H9 (cell line): Measurements from ENCODE around the gene INTS1. TPM values are rescaled to one million over a fixed set of nuclear protein-coding genes. Genes with fewer than 3 reads are reported as not detected.

ENCODE experiments used
- DNase-seq: peaks from one replicate; pipeline ENCODE4 v3.0.0-alpha.2; 2017
- H2AFZ ChIP-seq: one replicate; pipeline ENCODE4 v1.6.1; 2013; ENCODE audit warnings: mild to moderate bottlenecking, low read length, control low read depth, moderate library complexity
- H2AK5ac ChIP-seq: 2 replicates; pipeline ENCODE4 v1.6.1; 2013; ENCODE audit warnings: low read length, control low read depth, mixed read lengths; ENCODE audit not compliant: insufficient read length
- H2BK120ac ChIP-seq: one replicate; pipeline ENCODE4 v1.6.1; 2013; ENCODE audit warnings: low read depth, mild to moderate bottlenecking, low read length, control low read depth, inconsistent platforms; ENCODE audit not compliant: poor library complexity, severe bottlenecking
- H2BK12ac ChIP-seq: 2 replicates; pipeline ENCODE4 v1.6.1; 2013; ENCODE audit warnings: low read length, control low read depth, mixed read lengths, low read depth; ENCODE audit not compliant: insufficient read length
- H2BK15ac ChIP-seq: 2 replicates; pipeline ENCODE4 v1.6.1; 2013; ENCODE audit warnings: low read depth, low read length, control low read depth
- H2BK20ac ChIP-seq: one replicate; pipeline ENCODE4 v1.6.1; 2013; ENCODE audit warnings: low read depth, mild to moderate bottlenecking, low read length, control low read depth, inconsistent platforms; ENCODE audit not compliant: poor library complexity, severe bottlenecking
- H2BK5ac ChIP-seq: 2 replicates; pipeline ENCODE4 v1.6.1; 2013; ENCODE audit warnings: low read length, control low read depth, mixed read lengths; ENCODE audit not compliant: insufficient read length
- H3K14ac ChIP-seq: 2 replicates; pipeline ENCODE4 v1.6.1; 2013; ENCODE audit warnings: low read length, control low read depth; ENCODE audit not compliant: insufficient read depth
- H3K18ac ChIP-seq: 2 replicates; pipeline ENCODE4 v1.6.1; 2013; ENCODE audit warnings: low read depth, mild to moderate bottlenecking, mixed read lengths, low read length, control low read depth; ENCODE audit not compliant: insufficient read length
- H3K23ac ChIP-seq: 2 replicates; pipeline ENCODE4 v1.6.1; 2013; ENCODE audit warnings: low read length, control low read depth, mixed read lengths, low read depth; ENCODE audit not compliant: insufficient read length
- H3K23me2 ChIP-seq: 2 replicates; pipeline ENCODE4 v1.6.1; 2013; ENCODE audit warnings: low read depth, mild to moderate bottlenecking, mixed read lengths, low read length, control low read depth; ENCODE audit not compliant: insufficient read length, poor library complexity, severe bottlenecking
- H3K27ac ChIP-seq: 2 replicates; pipeline ENCODE4 v1.5.1; 2013; ENCODE audit warnings: low read length, control low read depth, mixed read lengths, low read depth; ENCODE audit not compliant: insufficient read length
- H3K27me3 ChIP-seq: 2 replicates; pipeline ENCODE4 v1.6.1; 2013; ENCODE audit warnings: low read length, control low read depth, inconsistent platforms; ENCODE audit not compliant: insufficient read depth
- H3K4ac ChIP-seq: 2 replicates; pipeline ENCODE4 v1.6.1; 2013; ENCODE audit warnings: low read depth, mild to moderate bottlenecking, control low read depth, inconsistent platforms, low read length, moderate library complexity
- H3K4me1 ChIP-seq: 2 replicates; pipeline ENCODE4 v1.6.1; 2013; ENCODE audit warnings: low read length, control low read depth, inconsistent platforms; ENCODE audit not compliant: insufficient read depth
- H3K4me2 ChIP-seq: 2 replicates; pipeline ENCODE4 v1.6.1; 2013; ENCODE audit warnings: low read length, control low read depth, mixed read lengths; ENCODE audit not compliant: insufficient read length, insufficient read depth
- H3K56ac ChIP-seq: 2 replicates; pipeline ENCODE4 v1.6.1; 2013; ENCODE audit warnings: low read depth, mild to moderate bottlenecking, mixed read lengths, low read length, control low read depth; ENCODE audit not compliant: insufficient read length
- H3K79me1 ChIP-seq: 2 replicates; pipeline ENCODE4 v1.6.1; 2013; ENCODE audit warnings: low read depth, mild to moderate bottlenecking, moderate library complexity, low read length, control low read depth, inconsistent platforms; ENCODE audit not compliant: insufficient read depth, poor library complexity, severe bottlenecking
- H3K79me2 ChIP-seq: 2 replicates; pipeline ENCODE4 v1.6.1; 2013; ENCODE audit warnings: low read length, control low read depth, inconsistent platforms; ENCODE audit not compliant: insufficient read depth
- H3K9ac ChIP-seq: 2 replicates; pipeline ENCODE4 v1.6.1; 2013; ENCODE audit warnings: low read length, control low read depth, mixed read lengths; ENCODE audit not compliant: insufficient read length; ENCODE audit errors: extremely low read depth
- H3K9me3 ChIP-seq: one replicate; pipeline ENCODE4 v1.6.1; 2013; ENCODE audit warnings: low read depth, low read length, inconsistent platforms; ENCODE audit not compliant: control insufficient read depth
- H3T11ph ChIP-seq: one replicate; pipeline ENCODE4 v1.6.1; 2013; ENCODE audit warnings: mild to moderate bottlenecking, low read length, control low read depth, inconsistent platforms
- H4K20me1 ChIP-seq: one replicate; pipeline ENCODE4 v1.6.1; 2013; ENCODE audit not compliant: control insufficient read depth, insufficient read length, insufficient read depth
- H4K5ac ChIP-seq: 2 replicates; pipeline ENCODE4 v1.6.1; 2013; ENCODE audit warnings: low read depth, mild to moderate bottlenecking, mixed read lengths, low read length, control low read depth; ENCODE audit not compliant: insufficient read length
- H4K8ac ChIP-seq: replicated peaks from 2 replicates; pipeline ENCODE4 v1.6.1; 2013; ENCODE audit warnings: low read length, control low read depth, mixed read lengths, low read depth; ENCODE audit not compliant: insufficient read length
- H4K91ac ChIP-seq: 2 replicates; pipeline ENCODE4 v1.6.1; 2013; ENCODE audit warnings: low read depth, mild to moderate bottlenecking, moderate library complexity, mixed read lengths, low read length, control low read depth; ENCODE audit not compliant: insufficient read length
- H3K27ac Mint-ChIP-seq, 3 experiments: 2 replicates in 2 of 3; 3 replicates in 1 of 3; pipeline ENCODE4 v1.8.0; 2020 to 2021; ENCODE audit warnings: mixed read lengths in 3 of 3, mild to moderate bottlenecking in 1 of 3, moderate library complexity in 1 of 3
- H3K27me3 Mint-ChIP-seq: 2 replicates; pipeline ENCODE4 v1.8.0; 2021; ENCODE audit warnings: low read depth, mild to moderate bottlenecking, moderate library complexity, mixed read lengths
- H3K36me3 Mint-ChIP-seq, 3 experiments: 2 replicates in 2 of 3; 3 replicates in 1 of 3; pipeline ENCODE4 v1.8.0; 2020 to 2021; ENCODE audit warnings: low read depth in 3 of 3, mixed read lengths in 3 of 3; ENCODE audit not compliant: insufficient read depth in 1 of 3
- H3K4me1 Mint-ChIP-seq, 2 experiments: 2 replicates each; pipeline ENCODE4 v1.8.0; 2020; ENCODE audit warnings: mixed read lengths in 2 of 2
- H3K4me3 Mint-ChIP-seq, 2 experiments: 2 replicates in 1 of 2; 3 replicates in 1 of 2; pipeline ENCODE4 v1.8.0; 2020 to 2021; ENCODE audit warnings: mild to moderate bottlenecking in 2 of 2, mixed read lengths in 2 of 2, moderate library complexity in 1 of 2
- H3K9me3 Mint-ChIP-seq, 2 experiments: 2 replicates in 1 of 2; 3 replicates in 1 of 2; pipeline ENCODE4 v1.8.0; 2020; ENCODE audit warnings: mild to moderate bottlenecking in 2 of 2, mixed read lengths in 2 of 2, moderate library complexity in 1 of 2
- CTCF ChIP-seq: fragments of 200-600 bp; sonication (generic); conservative IDR thresholded peaks from 3 replicates; pipeline ENCODE4 v1.8.0; 2021; ENCODE audit warnings: antibody characterized with exemption, mild to moderate bottlenecking
- WGBS: extraction: QIAGEN DNeasy Blood & Tissue Kit; methylation state at CpG from one replicate; pipeline ENCODE4 v1.1.7; 2013; ENCODE audit warnings: missing lambda C conversion rate, low lambda C conversion rate, mixed read lengths; ENCODE audit not compliant: insufficient read length; ENCODE audit errors: extremely low coverage; 5-methylcytosine and 5-hydroxymethylcytosine counted together
- total RNA-seq: library from RNA; stranded (reverse); gene quantifications from 2 replicates; pipeline ENCODE4 v1.2.1, GENCODE V29; 2021

INTS1 gene
- total RNA-seq, 1 experiment from 2014 or later, result 133 TPM

GRCh38 chr7:1457059-1457948, 46.9 kb downstream of the INTS1 start:
- no peak for DNase-seq
- Mint-ChIP-seq H3K4me1 (peaks cover 12 to 38% of the 10 kb centered on the region in 2 experiments), H3K36me3 (no peaks in the 10 kb centered on the region), H3K27ac (0 out of 7 replicates have a peak overlapping the region, but pooled peaks of 1 of the 3 experiments have one; percentile 34), H3K9me3 (no peaks in the 10 kb centered on the region), H3K4me3 (peak overlapping the region in 1 of 2 experiments; percentile 18; a peak in 2 of 5 replicates), H3K27me3 (peaks cover 3% of the 10 kb centered on the region)
- no peak overlapping the region for H3K27ac ChIP-seq
- H4K91ac ChIP-seq, result no peak overlapping the region
- H4K5ac ChIP-seq, result no peak overlapping the region
- H3K4me2 ChIP-seq, result no peak overlapping the region
- no peak overlapping the region for H2AK5ac ChIP-seq
- H3K79me1 ChIP-seq, result no peaks in the 10 kb centered on the region
- no peak overlapping the region for H3K9ac ChIP-seq
- H2AFZ ChIP-seq, result no peak overlapping the region
- WGBS, result no CpG with 5 or more reads among the region's 18 CpGs
- no peaks in the 10 kb centered on the region for H3K27me3 ChIP-seq
- H4K20me1 ChIP-seq, result no peaks in the 10 kb centered on the region
- no peaks in the 10 kb centered on the region for H3K79me2 ChIP-seq
- no peak overlapping the region for H3K18ac ChIP-seq
- H3K23ac ChIP-seq, result no peak overlapping the region
- no peak overlapping the region for H2BK15ac ChIP-seq
- H2BK120ac ChIP-seq, result no peak overlapping the region
- H3K56ac ChIP-seq, result no peak overlapping the region
- no peak overlapping the region for H2BK5ac ChIP-seq
- H3K14ac ChIP-seq, result no peak overlapping the region
- H2BK12ac ChIP-seq, result no peak overlapping the region
- H4K8ac ChIP-seq, result no peak overlapping the region
- no peak overlapping the region for H3K4ac ChIP-seq
- no peaks in the 10 kb centered on the region for H3K9me3 ChIP-seq
- no peaks in the 10 kb centered on the region; the same call in 1 of the 2 replicates for H3K4me1 ChIP-seq
- H3K23me2 ChIP-seq, result peaks cover 8% of the 10 kb centered on the region
- no peak for TF ChIP-seq CTCF
- H2BK20ac ChIP-seq, result no peak overlapping the region
- H3T11ph ChIP-seq, result no peak overlapping the region
